ENCODE measurements around the gene SYNPO.

The SYNPO gene

DNA sequence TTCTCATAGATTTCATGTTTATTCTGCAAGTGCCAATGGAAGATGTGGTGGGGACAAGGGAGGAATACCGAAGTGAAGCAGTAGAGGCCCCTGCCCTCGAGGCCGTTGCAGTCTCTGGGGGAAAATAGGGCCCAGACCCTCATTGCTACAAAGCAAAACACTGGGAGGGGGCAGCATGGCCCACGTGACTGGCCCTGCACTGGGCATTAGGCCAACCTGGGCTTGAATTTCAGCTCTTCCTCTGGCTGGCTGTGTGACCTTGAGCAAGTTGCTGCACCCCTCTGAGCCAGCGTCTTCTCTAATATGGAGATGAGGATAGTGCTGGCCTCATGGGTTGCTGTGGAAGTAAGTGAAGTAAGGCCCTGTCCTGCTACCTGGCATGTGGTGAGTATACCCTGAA, 709 bp upstream of the SYNPO start:
- no peak for DNase-seq

DNA sequence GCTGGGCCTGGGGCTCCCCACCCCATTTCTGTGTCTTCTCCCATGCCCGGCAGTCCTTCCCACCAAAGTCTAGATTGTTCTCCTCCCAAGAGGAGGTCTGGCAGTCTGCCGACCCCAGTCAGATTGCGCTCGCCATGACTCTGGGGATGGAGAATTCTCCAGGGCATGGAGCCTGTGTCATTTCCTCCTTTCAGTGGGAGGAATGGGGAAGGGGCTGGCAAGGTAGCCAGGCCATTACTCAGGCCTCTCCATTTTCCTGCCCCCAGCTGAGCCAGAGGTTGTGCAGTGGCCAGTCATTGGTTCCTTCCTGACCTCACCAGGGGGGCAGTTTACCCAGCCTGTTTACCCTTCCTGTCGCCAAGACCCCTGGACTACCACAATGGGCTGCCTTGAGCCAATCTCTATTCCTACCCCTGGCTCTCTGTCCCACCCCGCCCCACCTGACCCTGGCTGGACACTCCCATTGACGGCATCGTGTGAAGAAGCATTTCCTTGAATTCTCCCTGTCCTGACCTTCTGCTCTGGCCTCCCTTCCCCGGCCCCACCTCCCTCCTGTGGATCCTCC, 628 bp downstream of the SYNPO start:
- DNase-seq = no peak

DNA sequence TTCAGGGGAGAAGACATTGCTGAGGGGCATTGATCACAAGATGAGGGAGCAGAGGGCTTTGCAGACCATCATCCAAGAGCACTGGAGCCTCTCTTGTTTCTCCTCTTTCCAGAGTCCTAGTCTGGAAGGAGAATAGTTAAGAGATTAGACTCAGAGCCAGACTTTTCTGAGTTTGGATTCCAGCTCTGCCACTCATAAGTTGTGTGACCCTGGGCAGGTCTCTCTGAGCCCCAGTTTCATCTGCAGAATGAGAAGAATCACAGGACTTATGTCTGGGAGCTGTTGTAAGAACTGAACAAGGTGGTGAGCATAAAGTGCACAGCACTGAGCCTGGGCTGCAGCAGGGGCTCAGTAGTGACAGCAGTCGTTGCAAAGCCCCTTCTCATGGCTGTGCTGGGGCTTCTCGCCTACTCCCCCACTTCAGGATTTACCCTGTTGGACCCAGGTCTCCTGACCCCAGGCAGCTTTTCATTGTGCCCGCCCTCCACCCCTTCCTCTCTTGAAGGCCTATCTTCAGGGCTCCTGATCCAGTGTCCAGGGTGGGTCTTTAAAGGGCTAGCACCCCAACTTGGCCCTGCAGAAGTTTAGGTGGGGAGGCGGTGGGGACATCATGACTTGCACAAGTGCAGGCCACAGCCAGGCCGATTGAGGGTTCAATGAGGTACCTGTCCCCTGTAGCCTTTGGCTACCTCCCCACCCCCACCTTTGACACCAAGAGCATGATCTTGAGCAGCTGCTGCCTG, 1.5 kb downstream of the SYNPO start:
- DNase-seq = no peak

DNA sequence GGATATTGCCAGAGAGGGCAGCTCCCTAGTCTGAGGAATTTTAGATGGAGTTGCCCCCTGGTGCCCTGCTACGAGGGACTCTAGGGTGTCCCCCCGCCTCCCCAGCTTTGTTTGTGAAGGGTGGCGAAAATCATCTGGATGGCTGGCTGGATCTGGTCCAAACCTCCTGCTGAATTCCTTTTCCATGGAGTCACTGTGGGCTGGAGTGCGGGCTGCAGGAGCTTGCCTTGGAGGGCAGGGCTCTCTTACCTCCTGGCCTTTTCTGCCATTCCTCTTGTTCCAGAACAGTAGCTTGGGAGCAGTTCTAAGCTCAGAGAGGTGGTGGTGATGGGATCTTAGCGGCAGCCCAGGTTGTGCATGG, 2.1 kb downstream of the SYNPO start:
- DNase-seq = no peak

DNA sequence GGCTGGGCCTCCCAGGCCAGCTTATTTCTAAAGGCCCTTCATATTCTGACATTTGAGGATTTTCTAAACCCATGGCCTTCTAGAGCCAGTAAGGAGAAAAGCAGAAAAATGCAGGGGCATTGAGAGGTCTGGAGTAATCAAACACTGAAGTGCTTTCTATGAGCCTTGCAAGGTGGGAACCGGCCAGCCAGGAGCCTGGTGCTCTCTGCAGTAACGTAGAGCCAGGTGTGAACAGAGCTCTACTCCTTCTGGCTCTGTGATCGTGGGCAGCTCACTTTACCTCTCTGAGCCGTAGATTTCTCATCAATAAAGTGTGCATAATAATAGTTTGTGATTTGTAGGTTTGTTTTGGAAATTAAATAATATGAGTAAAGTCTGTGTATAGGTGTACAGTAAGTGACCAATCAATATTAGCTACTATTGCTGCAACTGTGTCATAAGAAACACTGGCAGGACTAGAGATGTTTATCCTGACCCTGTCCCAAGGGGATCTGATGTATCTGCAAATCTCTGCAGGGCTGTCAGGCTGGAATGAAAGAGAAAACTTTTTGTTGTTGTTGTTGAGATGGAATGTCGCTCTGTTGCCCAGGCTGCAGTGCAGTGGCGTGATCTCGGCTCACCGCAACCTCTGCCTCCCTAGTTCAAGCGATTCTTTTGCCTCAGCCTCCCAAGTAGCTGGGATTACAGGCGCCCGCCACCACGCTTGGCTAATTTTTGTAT, 2.7 kb downstream of the SYNPO start:
- no peak for DNase-seq

DNA sequence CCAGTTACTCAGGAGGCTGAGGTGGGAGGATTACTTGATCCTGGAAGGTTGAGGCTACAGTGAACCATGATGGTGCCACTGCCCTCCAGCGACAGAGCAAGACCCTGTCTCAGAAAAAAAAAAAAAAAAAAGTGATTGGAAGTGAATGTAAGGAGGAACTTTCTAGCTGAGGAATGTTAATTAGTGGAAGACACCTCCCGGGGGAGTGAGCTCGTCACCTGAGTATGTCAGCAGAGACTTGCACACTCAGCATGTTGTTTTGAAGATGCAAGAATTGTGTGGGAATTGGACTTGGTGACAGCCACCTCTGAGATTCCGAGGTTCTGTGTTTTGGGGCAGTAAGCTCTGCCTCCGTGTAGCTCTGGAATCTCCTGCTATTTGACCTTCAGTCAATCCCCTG, 3.6 kb downstream of the SYNPO start:
- DNase-seq = no peak

DNA sequence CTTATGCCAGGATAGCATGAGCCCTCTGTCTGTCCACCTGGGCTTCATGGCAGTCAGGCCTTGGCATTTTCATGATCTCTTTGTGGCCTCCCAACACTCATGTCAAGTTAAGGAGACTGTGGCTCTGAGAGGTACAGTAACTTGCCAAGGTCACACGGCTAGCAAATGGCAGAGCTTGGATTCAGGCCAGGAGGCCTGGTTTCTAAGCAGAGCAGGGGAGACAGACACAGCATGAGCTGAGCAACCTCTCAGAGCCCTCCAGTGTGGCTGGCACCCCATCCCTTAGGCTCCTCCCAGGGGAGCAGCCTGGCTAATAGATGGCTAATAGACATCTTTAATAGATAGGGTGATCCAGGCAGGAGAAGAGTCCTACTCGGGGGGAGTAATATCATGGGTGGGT, 4.1 kb downstream of the SYNPO start:
- DNase-seq = peak in 1 of 56 donors; percentile 31

DNA sequence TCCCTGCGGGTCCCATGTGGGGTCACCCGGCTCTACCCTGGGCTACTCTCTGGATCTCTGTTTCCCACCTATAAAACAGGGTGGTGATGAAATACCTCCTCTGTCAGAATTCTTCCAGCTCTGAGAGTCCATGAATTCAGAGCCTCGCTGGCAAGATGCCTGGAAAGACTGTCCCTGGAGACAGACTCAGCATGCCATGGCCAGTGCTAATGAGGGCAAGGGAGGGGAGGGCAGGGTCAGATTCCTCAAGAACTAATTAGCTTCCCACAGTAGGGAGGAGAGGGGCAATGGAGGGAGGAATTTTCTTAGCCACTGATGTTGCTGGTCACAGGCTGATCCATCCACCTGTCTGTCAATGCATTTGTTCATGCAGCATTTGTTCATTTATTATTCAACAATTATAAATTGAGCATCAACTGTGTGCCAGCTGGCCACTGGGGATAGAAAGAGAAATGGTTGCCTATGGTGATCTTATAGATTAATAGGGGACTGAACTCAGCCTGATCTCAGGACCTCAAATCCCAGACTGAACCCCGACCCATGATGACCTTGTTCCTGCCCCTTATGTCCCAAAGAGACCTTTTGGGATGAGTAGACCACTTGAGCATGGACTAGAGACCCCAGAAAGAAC, 4.7 kb downstream of the SYNPO start:
- peak in 7 of 56 donors; percentile 22 to 63 (median 38) for DNase-seq

DNA sequence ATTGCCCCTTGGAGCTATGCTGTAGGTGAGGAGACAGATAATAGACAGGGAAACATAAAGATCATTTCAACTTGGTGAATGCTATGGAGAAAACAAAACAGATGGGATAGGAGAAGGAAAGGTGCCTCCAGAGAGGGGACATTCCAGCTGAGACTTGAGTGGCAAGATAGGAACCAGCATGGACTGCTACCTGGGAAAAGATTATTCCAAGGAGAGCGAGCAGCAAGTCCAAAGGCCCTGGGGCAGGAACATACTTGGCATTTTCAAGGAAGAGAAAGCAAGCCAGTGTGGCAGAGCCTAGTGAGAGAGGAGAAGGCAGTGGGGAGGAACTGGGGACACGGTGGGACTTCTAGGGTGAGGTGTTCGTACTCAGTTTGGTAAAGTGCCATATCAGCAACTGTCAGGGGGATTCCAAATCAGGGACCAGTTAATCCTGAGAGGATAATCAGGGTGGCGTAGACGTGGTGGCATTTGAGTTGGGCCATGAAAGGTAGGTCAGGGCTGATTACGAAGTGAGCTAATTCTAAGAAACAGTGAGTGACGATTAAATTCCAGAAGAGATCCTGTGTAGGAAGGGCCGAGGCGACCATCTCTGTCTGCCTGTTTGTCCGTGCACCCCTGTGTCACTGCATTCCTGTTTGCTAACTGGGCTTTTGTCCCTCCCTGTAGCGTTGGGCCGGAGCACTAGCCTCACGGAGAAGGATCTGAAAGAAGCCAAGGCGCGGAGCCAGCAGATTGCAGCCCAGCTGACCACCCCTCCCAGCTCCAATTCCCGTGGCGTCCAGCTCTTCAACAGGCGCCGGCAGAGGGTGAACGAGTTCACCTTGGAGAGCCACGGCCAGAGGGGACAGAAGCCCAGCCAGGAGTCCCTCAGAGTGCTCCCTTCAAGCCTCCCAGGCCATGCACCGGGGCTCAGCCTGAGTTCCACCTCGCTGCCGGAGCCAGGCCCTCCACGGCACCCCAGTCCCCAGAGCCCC, 7.1 kb downstream of the SYNPO start:
- DNase-seq = peak in 6 of 56 donors; percentile 23 to 60 (median 34)

DNA sequence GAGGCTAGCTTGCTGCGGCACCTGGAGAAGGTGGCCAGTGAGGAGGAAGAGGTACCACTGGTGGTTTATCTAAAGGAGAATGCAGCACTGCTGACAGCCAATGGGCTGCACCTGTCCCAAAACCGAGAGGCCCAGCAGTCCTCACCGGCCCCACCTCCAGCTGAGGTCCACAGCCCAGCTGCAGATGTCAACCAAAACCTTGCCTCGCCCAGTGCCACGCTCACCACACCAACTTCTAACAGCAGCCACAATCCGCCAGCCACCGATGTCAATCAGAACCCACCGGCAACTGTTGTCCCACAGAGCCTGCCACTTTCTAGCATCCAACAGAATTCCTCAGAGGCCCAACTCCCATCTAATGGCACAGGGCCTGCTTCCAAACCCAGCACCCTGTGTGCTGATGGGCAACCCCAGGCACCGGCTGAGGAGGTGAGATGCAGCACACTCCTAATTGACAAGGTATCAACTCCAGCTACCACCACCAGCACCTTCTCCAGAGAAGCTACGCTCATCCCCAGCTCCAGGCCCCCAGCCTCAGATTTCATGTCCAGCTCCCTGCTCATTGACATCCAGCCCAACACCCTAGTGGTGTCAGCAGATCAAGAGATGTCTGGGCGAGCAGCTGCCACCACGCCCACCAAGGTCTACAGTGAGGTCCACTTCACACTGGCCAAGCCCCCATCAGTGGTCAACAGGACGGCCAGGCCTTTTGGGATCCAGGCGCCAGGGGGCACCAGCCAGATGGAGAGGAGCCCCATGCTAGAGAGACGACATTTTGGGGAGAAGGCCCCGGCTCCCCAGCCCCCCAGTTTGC, 8.0 kb downstream of the SYNPO start:
- DNase-seq = no peak

DNA sequence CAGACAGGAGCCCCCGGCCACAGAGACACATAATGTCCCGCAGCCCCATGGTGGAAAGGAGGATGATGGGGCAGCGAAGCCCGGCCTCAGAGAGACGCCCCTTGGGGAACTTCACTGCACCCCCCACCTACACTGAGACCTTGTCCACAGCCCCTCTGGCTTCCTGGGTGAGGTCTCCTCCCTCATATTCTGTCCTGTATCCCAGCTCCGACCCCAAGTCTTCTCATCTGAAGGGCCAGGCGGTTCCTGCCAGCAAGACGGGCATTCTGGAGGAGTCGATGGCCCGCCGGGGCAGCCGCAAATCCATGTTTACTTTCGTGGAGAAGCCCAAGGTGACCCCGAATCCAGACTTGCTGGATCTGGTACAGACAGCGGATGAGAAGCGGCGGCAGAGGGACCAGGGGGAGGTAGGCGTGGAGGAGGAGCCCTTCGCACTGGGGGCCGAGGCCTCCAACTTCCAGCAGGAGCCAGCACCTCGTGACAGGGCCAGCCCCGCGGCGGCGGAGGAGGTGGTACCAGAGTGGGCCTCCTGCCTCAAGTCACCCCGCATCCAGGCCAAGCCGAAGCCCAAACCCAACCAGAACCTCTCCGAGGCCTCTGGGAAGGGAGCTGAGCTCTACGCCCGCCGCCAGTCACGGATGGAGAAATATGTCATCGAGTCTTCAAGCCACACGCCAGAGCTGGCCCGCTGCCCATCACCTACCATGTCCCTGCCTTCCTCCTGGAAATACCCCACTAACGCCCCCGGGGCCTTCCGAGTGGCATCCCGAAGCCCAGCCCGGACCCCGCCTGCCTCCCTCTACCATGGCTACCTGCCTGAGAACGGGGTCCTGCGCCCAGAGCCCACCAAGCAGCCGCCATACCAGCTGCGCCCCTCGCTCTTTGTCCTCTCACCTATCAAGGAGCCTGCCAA, 8.9 kb downstream of the SYNPO start:
- DNase-seq = no peak

DNA sequence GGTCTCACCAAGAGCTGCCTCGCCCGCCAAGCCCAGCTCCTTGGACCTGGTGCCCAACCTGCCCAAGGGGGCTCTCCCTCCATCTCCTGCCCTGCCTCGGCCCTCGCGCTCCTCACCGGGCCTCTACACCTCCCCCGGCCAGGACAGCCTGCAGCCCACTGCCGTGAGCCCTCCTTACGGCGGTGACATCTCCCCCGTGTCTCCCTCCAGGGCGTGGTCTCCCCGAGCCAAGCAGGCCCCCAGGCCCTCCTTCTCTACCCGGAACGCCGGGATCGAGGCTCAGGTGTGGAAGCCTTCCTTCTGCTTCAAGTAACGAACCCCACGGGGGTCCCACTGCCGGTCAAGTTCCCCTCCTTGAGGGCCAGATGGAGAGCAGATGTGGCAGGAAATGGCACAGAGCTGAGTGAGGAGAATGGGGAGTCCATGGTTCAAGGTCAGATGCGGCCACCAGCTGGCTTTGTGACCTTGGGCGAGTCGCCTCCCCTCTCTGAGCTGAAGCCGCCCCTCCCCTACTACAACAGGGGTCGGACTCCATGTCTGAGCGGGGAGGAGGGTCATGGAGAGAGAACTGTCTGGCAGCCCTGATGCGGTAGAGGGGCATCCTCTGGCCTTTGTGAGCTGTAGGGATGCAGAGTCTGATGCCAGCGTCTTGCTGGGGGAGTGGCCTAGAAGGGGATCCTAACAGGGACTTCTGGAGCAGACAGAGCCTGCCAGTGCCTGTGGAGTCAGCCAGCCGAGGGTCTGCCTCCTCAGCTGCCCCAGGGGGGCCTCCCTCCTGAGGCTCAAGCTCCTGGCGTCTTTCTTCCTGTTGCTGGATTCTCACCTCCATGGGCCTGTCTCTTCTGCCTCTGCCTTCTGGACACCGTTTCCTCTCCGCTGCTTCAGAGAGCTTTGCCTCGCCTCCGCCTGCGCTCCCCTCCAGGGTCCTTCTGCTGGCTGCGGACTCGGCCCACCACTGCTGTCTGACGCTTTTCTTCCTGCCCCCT, 9.9 kb downstream of the SYNPO start:
- DNase-seq = no peak

DNA sequence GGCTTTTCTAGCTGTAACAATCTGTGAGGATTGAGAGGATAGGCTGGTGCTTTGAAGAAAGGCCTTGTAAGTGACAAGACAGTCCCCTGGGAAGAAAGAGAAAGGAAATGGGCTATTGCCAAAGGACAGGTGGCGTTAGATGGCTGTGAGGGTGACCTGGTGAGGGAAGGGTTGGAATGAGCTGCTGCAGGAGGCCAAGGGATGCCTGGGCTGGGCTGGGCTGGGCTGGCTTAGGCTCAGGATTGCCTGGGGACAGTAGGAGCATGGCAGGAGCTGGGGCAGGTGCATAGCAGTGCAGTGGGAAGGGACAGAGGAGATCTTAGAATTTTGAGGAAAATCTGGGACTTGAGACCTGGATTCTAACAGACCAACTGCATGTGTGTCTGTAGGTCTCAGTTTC, 10.9 kb downstream of the SYNPO start:
- DNase-seq = no peak

DNA sequence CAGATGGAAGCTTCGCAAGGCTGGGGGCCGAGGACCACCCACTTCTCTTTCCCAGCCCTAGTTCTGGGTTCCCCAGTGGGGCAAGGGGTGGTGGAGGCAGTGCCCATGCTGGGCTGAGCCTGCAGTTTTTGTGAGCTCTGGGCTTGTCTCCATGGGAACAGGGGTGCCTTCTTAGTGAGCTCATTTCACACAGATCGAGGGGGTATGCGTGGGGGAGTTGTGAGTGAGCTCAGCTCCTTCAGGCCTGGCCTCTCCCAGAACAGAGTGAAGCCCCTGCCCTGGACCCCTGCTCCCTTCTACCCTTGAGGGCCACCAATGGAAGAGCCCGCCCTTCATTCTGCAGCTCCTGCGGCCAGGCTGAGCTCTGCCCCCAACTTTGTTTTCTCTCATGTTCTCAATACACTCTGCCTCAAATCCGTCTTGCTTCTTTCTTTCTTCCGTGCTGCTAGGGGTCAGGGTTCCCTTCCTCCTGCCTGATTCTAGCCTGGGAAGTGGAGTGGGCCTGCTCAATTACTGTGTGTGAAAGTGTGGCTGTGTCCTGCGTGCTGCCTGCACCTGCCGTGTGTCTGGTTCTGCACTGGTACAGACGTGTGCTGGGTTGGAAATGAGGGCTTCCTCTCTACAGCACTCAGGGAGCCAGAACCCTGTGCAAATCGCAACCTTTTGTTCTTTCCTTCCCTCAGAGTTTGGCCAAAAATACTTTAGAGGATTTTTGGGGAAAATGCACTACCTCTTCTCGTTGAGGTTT, 11.6 kb downstream of the SYNPO start:
- DNase-seq = peak in 4 of 56 donors; percentile 29 to 34 (median 32)

DNA sequence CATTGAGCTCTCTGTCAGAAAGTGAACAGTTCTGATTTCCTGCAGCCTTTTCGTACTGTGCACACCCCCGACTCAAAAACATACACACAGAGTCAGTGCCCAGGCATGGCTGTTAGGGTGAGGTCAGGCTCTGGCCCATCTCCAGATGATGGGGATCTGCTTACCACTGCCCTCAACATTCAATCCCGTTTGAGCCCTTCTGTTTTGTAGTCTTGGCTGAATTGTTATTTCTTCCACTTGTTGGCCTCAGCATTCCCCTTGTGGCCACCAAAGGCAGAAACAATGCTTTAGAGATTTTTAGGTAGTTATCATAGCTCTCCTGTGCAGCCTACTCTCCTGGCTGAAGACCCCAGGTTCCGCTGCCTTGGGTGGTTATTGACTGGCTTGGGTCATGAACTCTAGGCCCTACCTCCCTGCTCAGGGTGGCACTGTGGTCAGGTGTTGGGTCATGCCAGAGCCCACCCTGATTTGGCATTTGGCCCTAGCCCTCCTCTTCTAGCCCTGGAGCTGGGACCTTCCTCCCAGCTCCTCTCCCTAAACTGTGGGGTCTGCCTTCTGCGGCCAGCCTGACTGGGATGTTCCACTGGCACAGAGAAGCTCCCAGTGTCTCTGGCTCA, 12.8 kb downstream of the SYNPO start:
- DNase-seq = no peak

DNA sequence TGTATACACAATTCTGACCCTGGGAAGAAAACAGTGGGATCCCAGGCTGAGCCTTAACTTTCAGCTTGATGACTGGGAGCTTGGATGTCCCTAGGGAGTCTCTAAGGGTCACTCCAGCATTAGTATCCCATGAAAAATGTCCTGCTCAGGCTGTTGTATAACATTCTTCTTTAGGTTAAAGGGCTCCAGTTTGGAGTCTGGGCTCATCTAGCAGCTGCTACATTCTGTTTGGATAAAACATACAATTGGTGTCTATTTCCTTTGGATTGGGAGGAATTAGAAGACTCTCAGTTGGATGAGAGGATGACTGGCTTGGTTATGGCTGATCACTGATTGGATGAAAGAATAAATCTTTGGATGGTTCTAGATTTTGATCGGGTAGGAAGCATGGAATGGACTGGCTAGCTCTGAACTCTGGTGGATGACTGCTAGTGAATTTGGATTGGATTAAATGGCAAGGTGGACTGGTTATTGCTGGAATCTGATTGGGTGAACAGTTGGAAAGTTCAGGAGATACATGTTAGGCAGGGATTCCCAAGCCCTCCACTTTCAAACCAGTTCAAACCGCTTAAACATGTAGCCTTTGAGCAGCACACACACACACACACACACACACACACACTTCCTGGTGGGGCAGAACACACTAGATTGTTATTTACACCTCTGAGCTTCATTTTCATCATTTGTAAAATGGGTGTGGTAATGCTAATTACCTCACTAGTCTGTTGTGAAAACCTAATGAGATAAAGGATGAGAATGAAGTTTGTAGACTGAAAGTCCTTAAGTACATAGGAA, 13.5 kb downstream of the SYNPO start:
- DNase-seq = no peak
